Activated naive CD4-positive, alpha-beta T cell treated with anti-CD3 and anti-CD28 coated beads for 36 hours (primary cell): Measurements from ENCODE around the gene RAB11FIP5. TPM values are rescaled to one million over a fixed set of nuclear protein-coding genes. Genes with fewer than 3 reads are reported as not detected.
"Not testable (repeated sequence)": the region's sequence is repeated elsewhere in the genome, so short reads cannot be mapped to it uniquely, and the experiment has no call there.

Experiments used
- CTCF ChIA-PET: fragments of 350-600 bp; sonication (Branson Sonifier 250); formaldehyde crosslinking; loops from one replicate; lab custom pipeline; 2021; ENCODE audit warnings: antibody characterized with exemption; lab: Charles Lee
- DNase-seq: peaks from one replicate; pipeline ENCODE4 v3.0.0-alpha.2; 2020
- H3K27ac Mint-ChIP-seq: one replicate; pipeline ENCODE4 v1.8.0; 2021; ENCODE audit warnings: mild to moderate bottlenecking, mixed read lengths
- H3K27me3 Mint-ChIP-seq: one replicate; pipeline ENCODE4 v1.8.0; 2021; ENCODE audit warnings: low read depth, mixed read lengths
- H3K36me3 Mint-ChIP-seq: one replicate; pipeline ENCODE4 v1.8.0; 2021; ENCODE audit warnings: low read depth, mixed read lengths
- H3K4me1 Mint-ChIP-seq: one replicate; pipeline ENCODE4 v1.8.0; 2021; ENCODE audit warnings: low read depth, mixed read lengths
- H3K4me3 Mint-ChIP-seq: one replicate; pipeline ENCODE4 v1.8.0; 2021; ENCODE audit warnings: mild to moderate bottlenecking, moderate library complexity, mixed read lengths
- H3K9me3 Mint-ChIP-seq: one replicate; pipeline ENCODE4 v1.8.0; 2021; ENCODE audit warnings: mixed read lengths
- intact Hi-C: fragments of 100-400 bp; cut with micrococcal nuclease; formaldehyde crosslinking; loops from one replicate; pipeline ENCODE4 v1.15.1; 2023
- total RNA-seq, 2 experiments: library from RNA; stranded (reverse); gene quantifications; one replicate each; pipeline ENCODE4 v1.2.3, GENCODE V29; 2021

RAB11FIP5 gene
- total RNA-seq, 2 experiments from 2014 or later, result 7.3 to 7.4 TPM

- Mint-ChIP-seq H3K27me3 (peaks cover 13% of the 10 kb centered on the region), H3K4me1 (no peaks in the 10 kb centered on the region), H3K9me3 (no peaks in the 10 kb centered on the region), H3K27ac (no peak overlapping the region), H3K36me3 (no peaks in the 10 kb centered on the region), H3K4me3 (no peak overlapping the region)
- DNase-seq, result no peak
- intact Hi-C loops, result no loop called here
- CTCF ChIA-PET, result no interaction called here
Observed at GRCh38 chr2:73122536-73122935, 9.8 kb upstream of the RAB11FIP5 start.

- peaks cover 13% of the 10 kb centered on the region for H3K27me3 Mint-ChIP-seq
- DNase-seq, H3K36me3 Mint-ChIP-seq, CTCF ChIA-PET, H3K27ac Mint-ChIP-seq, H3K4me1 Mint-ChIP-seq, H3K9me3 Mint-ChIP-seq, H3K4me3 Mint-ChIP-seq: not testable (repeated sequence)
- intact Hi-C loops, result loop anchor here (10.0 kb wide), 2 partner anchors 1335 to 1715 kb away; partner anchors contain the start of genes HK2, INO80B and WBP1
Observed at GRCh38 chr2:73119611-73120239, 7.0 kb upstream of the RAB11FIP5 start.

- CTCF ChIA-PET, result interaction anchor here (0.9 to 1.8 kb wide), 5 partner anchors 32 to 223 kb away, joined by 3 to 5 read pairs (median 3); no protein-coding TSS in a partner anchor
Observed at GRCh38 chr2:73117441-73117840, 4.7 kb upstream of the RAB11FIP5 start.

GRCh38 chr2:73116182-73116960, 3.6 kb upstream of the RAB11FIP5 start:
- H3K36me3 Mint-ChIP-seq, result peaks cover 1% of the 10 kb centered on the region
- peaks cover 5% of the 10 kb centered on the region for H3K27me3 Mint-ChIP-seq
- no peaks in the 10 kb centered on the region for H3K9me3 Mint-ChIP-seq
- no peak overlapping the region for H3K4me3 Mint-ChIP-seq
- no peak overlapping the region for H3K27ac Mint-ChIP-seq
- intact Hi-C loops, result loop anchor here (10.0 kb wide), 2 partner anchors 1338 to 1718 kb away; partner anchors contain the start of genes HK2, INO80B and WBP1
- DNase-seq, result no peak
- CTCF ChIA-PET, result interaction anchor here (0.9 to 1.8 kb wide), 4 partner anchors 31 to 222 kb away, joined by 3 to 5 read pairs (median 4); no protein-coding TSS in a partner anchor
- peaks cover 8% of the 10 kb centered on the region for H3K4me1 Mint-ChIP-seq

More at GRCh38 chr2:73117441-73117840, 4.7 kb upstream of the RAB11FIP5 start:
- peaks cover 3% of the 10 kb centered on the region for H3K4me1 Mint-ChIP-seq
- H3K9me3 Mint-ChIP-seq, result no peaks in the 10 kb centered on the region
- H3K27me3 Mint-ChIP-seq, result peaks cover 5% of the 10 kb centered on the region
- no peak for DNase-seq
- intact Hi-C loops, result loop anchor here (10.0 kb wide), 2 partner anchors 1337 to 1717 kb away; partner anchors contain the start of genes HK2, INO80B and WBP1
- H3K36me3 Mint-ChIP-seq, result no peaks in the 10 kb centered on the region
- H3K4me3 Mint-ChIP-seq, result no peak overlapping the region
- no peak overlapping the region for H3K27ac Mint-ChIP-seq

- intact Hi-C loops, result loop anchor here (5.0 to 10.0 kb wide), 3 partner anchors 178 to 1720 kb away; partner anchors contain the start of genes EGR4, HK2, INO80B and WBP1
- CTCF ChIA-PET, result interaction anchor here (0.9 kb wide), 1 partner anchor 63 kb away, joined by 3 read pairs; no protein-coding TSS in a partner anchor
- Mint-ChIP-seq H3K27ac (no peak overlapping the region), H3K36me3 (peaks cover 1% of the 10 kb centered on the region), H3K4me3 (peak overlapping the region; percentile 0), H3K27me3 (no peaks in the 10 kb centered on the region), H3K4me1 (peaks cover 18% of the 10 kb centered on the region), H3K9me3 (no peaks in the 10 kb centered on the region)
- DNase-seq, result no peak
Observed at GRCh38 chr2:73114273-73114867, 1.6 kb upstream of the RAB11FIP5 start.

- Mint-ChIP-seq H3K4me1 (peaks cover 21% of the 10 kb centered on the region), H3K27ac (no peak overlapping the region), H3K9me3 (no peaks in the 10 kb centered on the region), H3K27me3 (no peaks in the 10 kb centered on the region), H3K36me3 (peaks cover 1% of the 10 kb centered on the region), H3K4me3 (peak overlapping the region; percentile 81)
- intact Hi-C loops, result loop anchor here (5.0 to 10.0 kb wide), 3 partner anchors 180 to 1723 kb away; partner anchors contain the start of genes EGR4, HK2, INO80B and WBP1
- CTCF ChIA-PET, result interaction anchor here (1.0 to 4.2 kb wide), 4 partner anchors 17 to 226 kb away, joined by 3 to 18 read pairs (median 8); no protein-coding TSS in a partner anchor
- DNase-seq, result peak; percentile 36
Observed at GRCh38 chr2:73112026-73112912, 479 bp downstream of the RAB11FIP5 start.

- H3K9me3 Mint-ChIP-seq, result no peaks in the 10 kb centered on the region
- intact Hi-C loops, result loop anchor here (5.0 to 10.0 kb wide), 3 partner anchors 181 to 1723 kb away; partner anchors contain the start of genes EGR4, HK2, INO80B and WBP1
- CTCF ChIA-PET, result interaction anchor here (0.7 to 4.2 kb wide), 5 partner anchors 17 to 66 kb away, joined by 3 to 18 read pairs (median 4); no protein-coding TSS in a partner anchor
- peak; percentile 28 for DNase-seq
- peaks cover 21% of the 10 kb centered on the region for H3K4me1 Mint-ChIP-seq
- no peak overlapping the region for H3K27ac Mint-ChIP-seq
- peak overlapping the region; percentile 81 for H3K4me3 Mint-ChIP-seq
- H3K36me3 Mint-ChIP-seq, result peaks cover 1% of the 10 kb centered on the region
- H3K27me3 Mint-ChIP-seq, result no peaks in the 10 kb centered on the region
Observed at GRCh38 chr2:73111073-73112025, 1.4 kb downstream of the RAB11FIP5 start.

GRCh38 chr2:73110168-73111072, 2.3 kb downstream of the RAB11FIP5 start:
- intact Hi-C loops, result loop anchor here (5.0 to 10.0 kb wide), 3 partner anchors 182 to 1724 kb away; partner anchors contain the start of genes EGR4, HK2, INO80B and WBP1
- H3K27ac Mint-ChIP-seq, result no peak overlapping the region

GRCh38 chr2:73109431-73110167, 3.1 kb downstream of the RAB11FIP5 start:
- H3K4me3 Mint-ChIP-seq, result no peak overlapping the region
- CTCF ChIA-PET, result interaction anchor here (0.6 to 4.2 kb wide), 3 partner anchors 16 to 68 kb away, joined by 4 to 18 read pairs (median 14); no protein-coding TSS in a partner anchor

More at GRCh38 chr2:73110168-73111072, 2.3 kb downstream of the RAB11FIP5 start:
- Mint-ChIP-seq H3K4me1 (peaks cover 21% of the 10 kb centered on the region), H3K4me3 (peak overlapping the region; percentile 81), H3K36me3 (peaks cover 1% of the 10 kb centered on the region), H3K9me3 (no peaks in the 10 kb centered on the region), H3K27me3 (no peaks in the 10 kb centered on the region)
- CTCF ChIA-PET, result interaction anchor here (0.6 to 4.2 kb wide), 5 partner anchors 15 to 67 kb away, joined by 3 to 18 read pairs (median 4); no protein-coding TSS in a partner anchor
- no peak for DNase-seq

More at GRCh38 chr2:73109431-73110167, 3.1 kb downstream of the RAB11FIP5 start:
- Mint-ChIP-seq H3K27ac (no peak overlapping the region), H3K9me3 (no peaks in the 10 kb centered on the region), H3K4me1 (peaks cover 21% of the 10 kb centered on the region), H3K36me3 (peaks cover 1% of the 10 kb centered on the region), H3K27me3 (no peaks in the 10 kb centered on the region)
- DNase-seq, result no peak
- intact Hi-C loops, result loop anchor here (5.0 to 10.0 kb wide), 3 partner anchors 183 to 1725 kb away; partner anchors contain the start of genes EGR4, HK2, INO80B and WBP1
